ENCODE measurements around the gene EFHB.

EFHB gene

GRCh38 chr3:19946832-19947548, 13.0 kb upstream of the EFHB start, which contains the start of gene RAB5A:
Gene RAB5A (plus strand): TSS chr3:19947097. CDS start chr3:19950899, 3,802 bp downstream.
- H3K4me3 ChIP-seq (ENCODE audit: low read length) = peak within 1 kb of the TSS; percentile 94
- TF ChIP-seq CTCF (conservative IDR thresholded peaks at IDR 0.05; ENCODE audit: low read depth, low read length) = no peak
- peak; percentile 93 for DNase-seq (ENCODE audit: low read depth)

DNA sequence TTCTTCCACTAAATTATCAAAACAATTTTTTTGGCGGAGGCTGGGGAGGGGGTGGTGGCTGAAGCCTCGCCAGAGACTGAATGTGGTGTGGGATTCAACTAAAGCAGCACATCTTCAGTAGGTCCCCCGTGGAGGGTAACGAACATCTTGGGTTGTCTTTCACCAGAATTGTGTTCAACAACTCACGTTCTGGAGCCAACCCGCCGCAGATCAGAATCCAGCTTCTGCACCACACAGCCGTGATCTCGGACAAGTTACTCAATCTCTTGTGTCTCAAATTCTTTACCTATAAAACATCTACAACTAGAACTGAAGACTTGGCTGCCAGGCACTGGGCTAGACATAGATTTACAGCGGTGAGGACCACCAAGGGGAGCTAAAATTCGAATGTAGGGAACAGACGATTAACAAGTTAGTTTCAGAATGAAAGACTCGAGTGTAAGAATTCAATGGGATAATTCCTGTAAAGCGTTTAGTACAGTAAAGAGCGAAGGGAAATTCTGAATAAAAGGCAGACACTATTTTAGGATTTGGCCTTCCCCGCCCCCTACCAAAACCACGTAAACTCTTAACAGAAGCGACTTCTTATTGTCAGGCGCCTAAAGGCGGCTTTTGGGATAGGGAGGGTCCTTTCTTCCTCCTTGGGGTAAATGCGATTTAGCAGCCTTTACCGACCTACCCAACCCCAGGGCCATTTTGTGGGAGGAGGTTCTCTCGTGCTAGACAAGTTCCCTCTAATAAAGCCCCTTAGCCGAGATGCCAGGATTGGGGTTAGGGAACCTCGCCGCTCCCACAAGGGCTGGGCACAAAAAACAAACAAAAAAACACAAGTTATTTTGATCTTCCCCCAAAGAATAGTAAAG, 12.2 kb upstream of the EFHB start:
- no peak for TF ChIP-seq CTCF (conservative IDR thresholded peaks at IDR 0.05; ENCODE audit: low read depth, low read length)
- DNase-seq (ENCODE audit: low read depth) = no peak

GRCh38 chr3:19945534-19945933, 11.5 kb upstream of the EFHB start:
- DNase-seq (ENCODE audit: low read depth) = no peak
- TF ChIP-seq CTCF (conservative IDR thresholded peaks at IDR 0.05; ENCODE audit: low read depth, low read length) = no peak

More for the DNA sequence above, 12.2 kb upstream of the EFHB start:
- H3K4me3 ChIP-seq (ENCODE audit: low read length) = peak overlapping the region; percentile 94

GRCh38 chr3:19940643-19941042, 6.6 kb upstream of the EFHB start:
- TF ChIP-seq CTCF (conservative IDR thresholded peaks at IDR 0.05; ENCODE audit: low read depth, low read length) = no peak
- no peak for DNase-seq (ENCODE audit: low read depth)
- H3K4me3 ChIP-seq (ENCODE audit: low read length) = no peak overlapping the region

More at GRCh38 chr3:19945534-19945933, 11.5 kb upstream of the EFHB start:
- H3K4me3 ChIP-seq (ENCODE audit: low read length) = no peak overlapping the region

DNA sequence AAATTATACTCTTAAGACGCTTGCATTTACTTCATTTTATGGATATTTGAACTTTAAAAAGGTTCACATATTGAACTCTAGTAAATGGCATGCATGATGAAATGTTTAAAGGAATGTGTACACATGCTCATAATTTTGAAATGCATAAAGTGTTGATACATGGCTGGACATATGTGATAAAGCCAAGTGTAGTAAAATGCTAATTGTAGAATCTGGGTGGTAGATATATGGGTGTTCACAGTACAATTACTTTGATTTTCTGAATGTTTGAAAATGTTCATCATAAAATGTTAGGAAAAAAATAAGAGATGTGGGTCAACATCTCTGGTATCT, 4.2 kb upstream of the EFHB start:
- TF ChIP-seq CTCF (conservative IDR thresholded peaks at IDR 0.05; ENCODE audit: low read depth, low read length) = no peak
- DNase-seq (ENCODE audit: low read depth) = no peak
- H3K4me3 ChIP-seq (ENCODE audit: low read length) = no peak overlapping the region

- DNase-seq (ENCODE audit: low read depth) = peak; percentile 10
- no peak overlapping the region for H3K4me3 ChIP-seq (ENCODE audit: low read length)
- TF ChIP-seq CTCF (conservative IDR thresholded peaks at IDR 0.05; ENCODE audit: low read depth, low read length) = no peak
Observed at GRCh38 chr3:19937459-19938294, 3.7 kb upstream of the EFHB start.
